HG02943 (cell line): Measurements from ENCODE around the gene JAK1.

Experiments
- ATAC-seq: cut with Tn5 transposase; IDR thresholded peaks from one replicate; pipeline ENCODE4 v1.9.1; 2021; ENCODE audit warnings: mild to moderate bottlenecking, low read depth, moderate library complexity; ENCODE audit not compliant: unreplicated experiment

Gene JAK1

DNA sequence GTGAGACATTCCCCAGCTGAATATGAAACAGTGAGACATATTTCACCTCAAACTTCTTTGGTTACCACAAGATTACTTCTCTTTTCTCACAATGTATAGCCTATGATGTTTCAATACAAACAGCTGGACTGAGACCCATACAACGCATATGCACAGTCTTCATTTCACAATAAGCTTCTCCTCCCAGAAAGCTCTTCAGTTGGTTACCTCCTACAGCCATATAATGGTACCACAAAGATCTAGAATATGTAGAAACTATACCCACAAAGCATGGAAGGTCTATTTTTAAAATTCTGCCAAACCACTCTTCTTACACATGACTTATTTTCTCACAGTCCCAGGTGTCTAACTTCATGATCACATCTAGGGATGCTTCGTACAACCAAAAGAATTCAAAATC is 70.8 kb downstream of the JAK1 start:
- peak; percentile 63 for ATAC-seq

DNA sequence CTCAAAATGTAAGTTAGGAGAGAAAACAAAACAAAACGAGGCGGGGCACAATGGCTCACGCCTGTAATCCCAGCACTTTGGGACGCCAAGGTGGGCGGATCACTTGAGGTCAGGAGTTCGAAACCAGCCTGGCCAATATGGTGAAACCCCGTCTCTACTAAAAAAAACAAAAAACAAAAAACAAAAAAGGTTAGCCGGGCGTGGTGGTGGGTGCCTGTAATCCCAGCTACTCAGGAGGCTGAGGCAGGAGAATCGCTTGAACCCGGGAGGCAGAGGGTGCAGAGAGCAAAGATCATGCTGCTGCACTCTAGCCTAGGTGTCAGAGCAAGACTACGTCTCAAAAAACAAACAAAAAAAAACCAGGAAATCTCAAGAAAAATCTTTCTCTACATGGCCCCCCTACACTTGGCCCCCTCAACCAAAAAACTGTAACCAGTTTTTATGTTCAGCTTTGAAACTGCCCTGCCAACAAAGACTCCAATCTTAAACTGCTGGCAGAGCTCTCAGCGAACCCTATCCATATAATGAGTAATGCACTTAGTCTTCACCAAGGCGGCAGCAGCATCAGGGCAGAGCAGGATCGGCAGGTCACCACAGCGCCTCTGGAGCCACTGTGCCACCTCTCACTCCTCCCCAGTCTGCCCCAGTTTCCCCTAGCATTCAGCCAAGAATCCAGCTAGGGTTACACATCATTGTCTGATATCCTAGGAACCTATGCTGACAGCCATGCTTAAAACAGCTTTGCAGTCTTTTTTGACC is 71.7 kb downstream of the JAK1 start:
- ATAC-seq = no peak

DNA sequence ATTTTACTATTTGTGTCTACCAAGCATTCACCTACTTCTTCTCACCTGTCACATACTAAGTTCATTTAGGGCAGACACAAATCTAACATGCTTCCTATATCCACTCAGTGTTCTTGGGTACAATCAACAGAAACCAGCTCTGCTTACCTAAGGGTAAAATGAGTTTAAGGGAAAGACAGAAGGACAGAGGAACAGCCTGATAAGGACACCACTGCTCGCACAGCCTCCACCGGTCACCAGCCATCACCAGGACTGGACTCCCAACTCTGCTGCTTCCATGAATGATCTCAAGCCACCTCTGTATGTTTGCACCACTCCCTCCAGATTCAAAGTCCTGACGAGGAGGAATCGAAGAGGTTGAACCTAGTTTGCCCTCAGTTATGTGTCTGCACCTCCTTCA is 72.4 kb downstream of the JAK1 start:
- ATAC-seq = no peak

DNA sequence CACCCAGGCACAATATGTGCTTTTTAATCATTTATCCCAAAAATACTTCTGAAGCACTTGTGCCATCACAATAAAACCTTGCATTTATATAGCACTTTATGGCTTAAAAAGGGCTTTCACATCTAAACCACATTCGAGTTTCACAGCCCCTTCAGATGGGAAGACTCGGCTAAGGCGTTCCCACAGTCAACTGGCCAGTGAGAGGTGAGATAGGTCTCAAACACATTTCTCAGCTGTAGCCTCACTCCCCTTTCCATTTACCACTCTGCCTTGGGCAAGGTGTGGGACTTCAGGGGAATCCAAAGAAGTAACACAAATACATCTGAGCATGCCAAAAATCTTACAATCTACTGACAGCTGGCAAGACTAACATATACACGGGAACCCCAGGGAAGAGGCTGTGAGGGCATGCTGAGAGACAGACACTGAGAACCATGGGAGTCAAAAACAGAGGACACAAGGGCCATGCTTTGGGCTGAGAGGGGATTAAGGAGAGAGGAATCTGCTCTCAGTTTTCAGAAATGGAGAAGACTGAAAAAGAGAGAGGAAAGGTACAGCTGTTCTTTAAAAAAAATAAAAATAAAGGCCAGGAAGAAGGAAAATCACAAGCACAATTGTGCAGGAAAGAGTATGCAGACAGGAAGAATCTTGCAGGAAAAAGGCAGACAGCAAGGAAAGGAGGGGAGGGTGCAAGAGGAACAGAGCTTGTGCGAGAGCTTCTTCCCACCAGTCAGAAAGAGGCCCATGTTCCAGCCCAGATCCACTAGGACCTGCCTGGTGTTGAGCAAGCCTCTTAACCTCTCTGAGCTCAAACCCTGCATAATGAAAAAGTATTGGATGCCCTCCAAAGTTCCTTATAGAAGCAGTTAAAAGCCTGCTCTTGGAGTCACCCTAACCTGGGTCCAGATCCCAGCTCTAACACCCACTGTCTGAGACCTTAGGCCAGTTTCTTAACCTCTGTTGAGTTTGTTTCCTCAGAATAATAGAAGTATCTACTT is 73.5 kb downstream of the JAK1 start:
- ATAC-seq = no peak

DNA sequence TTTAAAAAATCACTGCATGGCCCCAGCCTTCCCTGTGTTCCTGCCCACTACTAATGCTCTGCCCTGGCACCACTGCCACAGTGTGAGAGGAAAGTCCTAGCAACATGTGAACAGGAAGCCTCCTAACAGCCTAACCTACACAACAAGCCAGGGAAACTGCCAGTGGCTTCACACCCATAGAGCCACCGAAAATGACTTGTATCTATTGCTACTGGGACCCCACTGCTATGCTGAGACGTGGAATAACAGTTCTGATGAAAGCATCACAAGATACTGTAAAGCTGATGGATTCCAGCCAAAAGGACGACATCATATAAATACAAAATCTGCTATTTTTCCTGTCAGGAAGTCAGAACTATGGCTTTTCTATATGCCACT is 74.9 kb downstream of the JAK1 start:
- no peak for ATAC-seq

DNA sequence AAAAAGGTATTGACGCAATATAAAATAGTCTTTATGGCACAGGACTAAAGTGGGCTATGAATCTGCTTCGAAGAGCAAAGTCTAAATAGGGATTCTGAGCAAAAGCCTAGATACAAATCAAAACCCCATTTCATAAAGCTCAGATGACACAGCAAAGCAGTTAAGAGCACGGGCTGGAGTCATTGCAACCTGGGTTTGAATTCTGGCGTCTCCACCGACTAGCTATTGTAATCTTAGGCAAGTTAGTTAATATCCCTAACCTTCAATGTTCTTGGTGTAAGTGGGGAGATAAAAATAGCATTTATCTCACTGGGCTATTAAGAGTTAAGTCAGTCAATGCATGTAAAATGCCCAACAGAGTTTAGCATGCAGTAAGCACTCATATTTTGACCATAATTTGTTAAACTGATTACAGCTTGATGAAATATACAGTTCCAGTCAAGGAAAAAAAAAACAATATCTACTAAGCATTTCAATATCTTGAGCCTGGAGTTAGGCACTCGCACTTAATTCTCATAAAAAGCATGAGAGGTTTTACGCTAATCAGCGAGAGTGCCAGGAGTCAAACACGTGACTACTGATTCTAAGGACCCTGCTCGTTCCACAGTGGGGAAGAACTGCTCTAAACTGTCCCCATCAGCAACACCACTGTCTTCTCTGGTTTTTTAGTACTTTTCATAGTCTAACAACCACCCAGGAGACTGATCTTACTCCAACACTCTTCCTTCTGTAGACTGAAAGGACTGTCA is 75.5 kb downstream of the JAK1 start:
- no peak for ATAC-seq

DNA sequence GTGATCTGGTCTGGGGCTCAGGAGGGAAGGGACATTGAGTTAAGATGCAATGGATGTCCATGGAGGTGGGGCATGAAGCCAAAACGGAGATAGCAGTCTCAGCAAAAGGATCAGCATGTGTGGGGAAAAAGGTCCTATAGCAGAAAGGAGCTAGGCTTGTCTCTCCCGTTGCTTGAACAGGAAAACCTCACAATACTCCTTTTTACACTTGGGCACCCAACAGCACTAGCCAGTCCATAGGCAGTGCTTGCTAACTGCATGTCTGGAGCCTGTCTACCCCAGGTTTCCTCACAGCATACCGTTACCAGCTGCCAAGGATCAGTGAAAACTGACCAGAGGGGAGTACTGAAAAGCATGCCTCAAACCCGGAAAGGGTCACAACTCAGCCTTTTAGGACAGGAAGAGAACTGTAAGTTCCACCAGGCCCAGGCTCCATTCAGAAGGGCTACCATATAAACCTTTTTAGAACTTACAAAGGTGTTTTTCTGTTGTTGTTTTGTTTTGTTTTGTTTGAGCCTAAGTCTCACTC is 78.6 kb downstream of the JAK1 start:
- no peak for ATAC-seq

DNA sequence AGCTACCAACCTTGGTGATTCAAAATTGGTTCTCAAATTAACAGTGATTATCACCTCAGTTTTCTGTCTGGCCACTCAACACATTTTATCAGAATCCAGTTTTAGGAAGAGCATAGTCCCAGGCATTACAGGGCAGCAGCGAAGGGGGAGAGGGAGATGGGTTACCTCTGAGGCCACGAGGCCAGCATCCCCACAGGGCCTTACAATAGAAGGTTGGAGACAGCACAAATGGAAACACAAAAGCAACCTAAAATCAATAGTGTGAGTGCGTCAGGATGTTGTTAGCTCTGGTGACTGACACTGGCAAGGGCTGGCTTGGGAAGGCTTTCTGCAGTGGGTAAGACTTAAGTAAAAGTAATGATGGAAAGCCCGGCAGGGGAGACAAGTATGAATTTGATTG is 79.5 kb downstream of the JAK1 start:
- no peak for ATAC-seq

DNA sequence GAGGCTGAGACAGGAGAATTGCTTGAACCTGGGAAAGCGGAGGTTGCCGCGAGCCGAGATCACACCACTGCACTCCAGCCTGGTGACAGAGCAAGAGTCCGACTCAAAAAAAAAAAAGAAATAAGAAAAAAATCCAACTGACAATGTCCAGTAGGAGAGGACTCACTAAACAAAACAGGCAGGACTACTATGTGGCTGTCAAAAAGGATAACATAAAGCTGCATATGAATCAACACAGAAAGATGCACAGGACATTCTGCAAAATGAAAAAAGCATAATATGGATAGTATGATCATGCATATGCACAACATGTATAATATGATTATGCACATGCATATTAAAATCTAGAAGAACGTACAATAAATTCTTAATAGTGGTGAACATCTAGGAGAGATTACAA is 80.7 kb downstream of the JAK1 start:
- no peak for ATAC-seq

DNA sequence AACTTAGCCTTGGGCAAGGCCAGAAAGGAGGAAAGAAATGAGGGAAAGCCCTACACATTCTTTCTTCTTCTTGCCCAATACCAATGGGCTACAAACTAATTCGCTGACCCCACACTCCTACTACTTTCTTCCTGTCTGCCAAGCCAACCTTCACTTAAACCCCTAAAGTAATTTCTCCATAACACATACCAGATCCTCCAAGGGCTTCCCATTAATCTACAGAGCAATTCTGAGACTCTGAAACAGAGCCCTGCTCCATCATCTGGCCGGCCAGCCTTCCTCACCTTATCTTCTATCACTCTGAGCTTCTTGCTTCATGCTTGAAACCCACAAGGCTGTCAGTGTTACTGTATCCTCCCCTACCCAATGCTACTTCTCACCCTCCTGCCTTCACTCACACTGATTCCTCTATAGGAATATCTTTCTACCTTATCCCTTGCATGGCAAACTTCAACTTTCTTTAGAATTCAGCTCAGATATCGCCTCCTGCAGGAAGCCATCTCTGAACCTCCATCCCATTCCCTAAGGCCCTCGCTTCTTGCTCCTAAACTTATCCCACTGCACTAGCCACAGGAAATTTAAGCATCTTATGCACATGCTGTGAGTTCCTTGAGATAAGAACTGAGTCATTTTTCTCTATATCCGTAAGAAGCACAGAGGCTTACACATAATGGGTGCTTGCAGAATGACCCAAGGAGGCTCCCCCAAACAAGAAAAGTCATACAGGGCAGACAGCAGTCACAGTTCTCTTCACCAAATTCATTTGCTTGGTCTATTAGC is 81.9 kb downstream of the JAK1 start:
- no peak for ATAC-seq

DNA sequence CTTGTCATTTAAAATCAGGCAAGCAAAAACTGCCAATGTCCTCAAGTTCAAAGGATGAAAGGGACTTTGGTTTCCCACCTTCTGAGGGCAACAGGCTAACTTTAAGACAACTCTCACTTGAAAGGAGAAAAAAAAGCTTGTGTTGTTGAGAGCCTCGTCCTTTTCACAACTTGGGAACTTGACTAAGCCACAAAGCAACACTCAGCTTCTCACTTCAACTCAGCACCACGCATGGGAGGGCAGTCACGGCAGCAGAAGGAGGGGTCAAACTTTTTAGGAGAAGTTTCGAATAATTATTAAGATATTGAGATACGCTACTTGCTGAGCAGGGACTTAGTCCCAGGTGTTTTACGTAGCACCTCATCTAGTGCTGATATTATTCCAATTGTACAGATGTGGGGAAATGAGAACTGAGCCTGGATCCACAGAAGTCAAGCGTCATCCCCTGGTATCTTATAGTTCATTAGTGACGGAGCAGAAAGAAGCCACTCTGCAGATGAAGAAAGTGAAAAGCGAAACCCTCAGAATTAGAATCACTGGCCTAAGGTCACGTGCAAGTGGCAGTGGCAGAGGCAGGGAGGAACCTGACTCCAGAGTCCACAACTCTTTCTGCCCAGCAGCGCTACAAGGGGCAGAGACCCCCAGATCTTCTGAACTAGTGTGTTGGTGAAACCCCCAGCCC is 83.6 kb downstream of the JAK1 start:
- no peak for ATAC-seq

DNA sequence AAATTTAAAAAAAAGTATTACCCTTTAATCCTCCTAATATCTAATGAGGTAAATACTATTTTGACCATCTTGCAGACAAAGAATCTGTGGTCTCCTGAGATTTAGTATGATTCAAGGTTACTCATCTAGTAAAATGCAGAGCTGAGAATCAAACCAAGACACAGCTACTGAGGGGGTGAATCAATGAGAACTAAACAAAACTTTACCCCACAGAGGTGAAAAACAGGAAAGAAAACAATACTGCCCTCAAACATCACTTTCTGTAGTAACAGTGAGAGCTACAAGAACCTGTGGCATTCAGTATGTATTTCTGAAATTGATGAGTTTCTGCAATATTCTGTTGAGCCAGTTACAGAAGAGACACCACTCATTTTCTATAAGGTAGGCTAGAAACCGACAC is 85.1 kb downstream of the JAK1 start:
- no peak for ATAC-seq

DNA sequence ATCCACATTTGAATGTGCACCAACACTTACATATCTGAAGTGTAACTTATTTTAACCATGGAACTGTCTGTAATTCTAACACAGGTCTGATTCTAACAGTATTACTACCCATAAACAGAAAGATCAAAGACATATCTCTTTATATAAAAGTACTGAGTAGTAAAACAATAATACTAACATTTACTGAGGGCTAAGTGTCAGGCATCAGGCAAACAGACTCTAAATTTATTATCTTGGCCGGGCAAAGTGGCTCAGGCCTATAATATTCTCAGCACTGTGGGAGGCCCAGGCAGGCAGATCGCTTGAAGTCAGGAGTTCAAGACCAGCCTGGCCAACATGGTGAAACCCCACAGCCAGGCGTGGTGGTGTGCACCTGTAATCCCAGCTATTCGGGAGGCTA is 85.9 kb downstream of the JAK1 start:
- ATAC-seq = no peak

DNA sequence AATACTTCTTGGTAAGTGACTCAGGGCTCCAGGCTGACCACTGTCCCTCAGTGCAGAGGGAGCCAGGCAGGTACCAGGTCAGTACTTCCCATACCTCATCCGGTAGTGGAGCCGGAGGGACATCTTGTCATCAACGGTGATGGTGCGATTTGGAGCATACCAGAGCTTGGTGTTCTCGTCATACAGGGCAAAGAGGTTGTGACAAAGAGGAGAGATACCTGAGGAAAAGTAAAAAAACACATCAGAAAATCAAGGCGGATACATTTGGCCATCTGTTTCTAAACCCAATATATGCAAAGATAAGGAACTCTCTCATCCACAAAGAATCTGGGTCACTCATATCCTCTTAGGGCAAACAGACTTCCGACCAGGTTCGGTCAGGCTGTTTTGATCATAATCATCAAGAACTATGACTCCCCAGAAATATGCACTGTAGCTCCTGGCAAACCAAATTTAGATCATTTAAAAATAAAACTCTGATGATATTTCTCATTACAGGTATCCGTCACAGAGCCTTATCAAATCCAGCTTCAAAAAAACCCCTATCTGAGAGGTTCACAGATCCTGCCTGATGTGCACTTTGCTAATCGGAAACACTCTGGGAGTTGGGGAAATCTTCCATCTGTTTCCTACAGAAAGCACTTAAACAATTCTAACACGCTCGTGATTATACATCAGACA is 87.3 kb downstream of the JAK1 start:
- no peak for ATAC-seq

DNA sequence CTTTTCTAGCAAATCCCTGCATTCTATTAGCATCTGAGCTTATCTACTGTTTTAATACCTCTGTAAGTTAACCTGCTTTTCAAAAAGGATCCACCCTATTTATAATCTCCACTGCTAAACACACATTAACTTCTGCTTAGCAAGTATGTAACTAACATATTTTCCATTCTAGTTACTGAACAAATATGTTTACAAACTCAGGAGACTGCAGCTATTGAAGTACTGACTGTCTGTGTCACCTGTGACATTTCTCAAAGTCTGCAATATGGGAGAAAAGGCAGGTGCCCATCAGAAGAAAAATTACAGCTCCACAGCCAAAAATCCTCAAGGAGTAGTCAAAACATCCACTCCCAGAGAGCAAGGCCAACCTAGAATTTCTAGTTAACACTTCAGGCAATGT is 88.3 kb downstream of the JAK1 start:
- no peak for ATAC-seq

DNA sequence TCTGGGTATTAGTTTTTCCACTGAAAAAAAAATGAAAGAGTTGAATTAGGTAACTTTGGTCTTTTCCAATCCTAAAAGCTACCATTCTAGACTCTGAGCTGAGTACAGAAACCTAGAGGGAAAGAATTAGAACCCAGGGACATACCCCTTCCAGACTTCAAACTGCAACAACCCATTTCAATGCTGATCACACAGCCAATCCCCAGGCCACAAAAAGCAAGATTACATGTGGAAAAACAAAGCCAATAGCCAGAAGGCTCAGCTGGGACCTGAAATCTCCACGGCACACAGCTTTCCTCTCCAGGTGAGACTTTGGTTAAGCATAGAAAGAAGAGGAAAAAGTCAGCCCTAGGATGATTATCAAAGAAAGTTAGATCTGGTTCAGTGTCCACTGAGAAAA is 88.8 kb downstream of the JAK1 start:
- ATAC-seq = no peak

DNA sequence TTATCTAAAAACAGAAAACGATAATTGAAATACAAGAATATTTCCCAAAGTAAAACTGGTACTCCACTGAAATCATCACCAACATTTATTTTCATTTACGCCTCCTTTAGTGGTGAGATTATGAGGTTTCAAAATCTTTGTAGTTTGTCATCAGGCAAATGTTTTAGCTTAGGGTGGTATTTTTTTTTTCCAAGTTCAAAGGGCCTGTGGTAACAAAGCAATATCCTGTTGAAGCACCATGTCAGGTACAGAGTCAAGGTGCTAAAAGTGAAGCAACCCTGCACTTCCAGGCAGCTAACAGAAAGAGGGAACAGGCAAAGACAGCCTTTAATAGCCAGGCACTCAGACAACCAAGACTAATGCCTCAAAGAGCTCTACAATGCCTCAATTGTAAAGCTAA is 89.2 kb downstream of the JAK1 start:
- ATAC-seq = no peak

DNA sequence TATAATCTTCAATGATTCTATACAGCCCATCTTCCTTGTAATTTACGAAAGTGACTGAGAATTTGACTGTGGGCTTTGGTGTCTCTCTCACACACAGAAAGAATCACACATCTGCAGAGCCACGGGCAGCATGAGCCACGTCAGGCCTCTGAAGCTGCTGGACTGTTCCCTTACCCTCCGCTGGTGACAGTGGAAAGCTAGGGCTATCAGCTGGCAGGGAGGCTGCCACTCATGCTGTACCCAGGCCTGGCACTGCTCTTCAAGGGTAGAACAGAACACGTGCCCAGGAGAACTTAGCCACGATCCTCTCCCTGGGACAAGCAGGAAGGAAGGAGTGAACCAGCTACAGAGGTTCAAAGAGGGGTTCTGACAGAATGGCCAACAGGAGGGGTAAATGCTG is 90.7 kb downstream of the JAK1 start:
- ATAC-seq = no peak

DNA sequence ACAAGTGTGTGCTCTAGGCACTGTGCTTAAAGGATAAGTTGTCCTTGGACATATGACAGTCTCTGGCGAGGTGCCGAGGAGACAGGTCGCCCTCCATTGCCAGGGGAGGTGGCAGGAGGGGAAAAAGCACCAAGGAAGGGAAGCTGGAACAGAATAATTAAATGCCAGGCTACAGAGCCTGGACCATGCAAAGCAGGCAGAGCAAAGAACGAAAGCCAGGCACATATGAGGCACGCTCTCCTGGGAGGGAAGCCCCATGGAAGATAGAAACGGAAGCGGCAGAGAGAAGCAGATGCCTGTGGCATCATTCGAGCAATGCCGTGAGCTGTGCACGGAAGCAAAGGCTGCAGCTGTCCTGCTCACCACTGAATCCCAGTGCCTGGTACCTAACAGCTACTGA is 91.2 kb downstream of the JAK1 start:
- no peak for ATAC-seq
